Peyer's patch (tissue), 4 donors: ENCODE measurements around the gene LTBP3. TPM values are rescaled to one million over a fixed set of nuclear protein-coding genes. Genes with fewer than 3 reads are reported as not detected.

ENCODE experiments used
- DNase-seq, 3 donors: peaks; one replicate each; pipeline ENCODE4 v3.0.0-alpha.2; 2017 to 2019
- H3K27ac ChIP-seq, 4 donors: fragments of 200-600 bp; sonication (generic); one replicate each; pipeline ENCODE4 v1.5.1; 2016 to 2019
- H3K27me3 ChIP-seq, 2 donors: fragments of 200-600 bp; sonication (generic); one replicate each; pipeline ENCODE4 v1.5.1; 2019
- H3K36me3 ChIP-seq, 3 donors: fragments of 200-600 bp; sonication (generic); one replicate each; pipeline ENCODE4 v1.5.1; 2016 to 2019
- H3K4me1 ChIP-seq, 4 donors: fragments of 200-600 bp; sonication (generic); one replicate each; pipeline ENCODE4 v1.5.1; 2016 to 2019
- H3K4me3 ChIP-seq, 4 donors: fragments of 200-600 bp; sonication (generic); 1 replicate in 3 of 4; 2 replicates in 1 of 4; pipeline ENCODE4 v1.5.1; 2016 to 2019; ENCODE audit warnings: mild to moderate bottlenecking in 1 of 4
- H3K9me3 ChIP-seq, 4 donors: fragments of 200-600 bp; sonication (generic); one replicate each; pipeline ENCODE4 v1.5.1; 2016 to 2019; ENCODE audit warnings: mild to moderate bottlenecking in 1 of 4
- POLR2A ChIP-seq, 2 donors: fragments of 450-650 bp; IDR thresholded peaks; one replicate each; pipeline ENCODE4 v1.5.1; 2017; ENCODE audit warnings: antibody characterized with exemption in 2 of 2, mild to moderate bottlenecking in 2 of 2, moderate library complexity in 2 of 2
- total RNA-seq, 4 donors: library from RNA; depleted of rRNA; stranded (reverse); fragments of >200 nt; gene quantifications; one replicate each; pipeline ENCODE4 v1.1.0, GENCODE V29; 2016
- TF ChIP-seq, protein P1 (sequence below), 6 experiments: fragments of 450-650 bp in 4 of 6; fragments of 200-600 bp in 2 of 6; sonication (generic) in 1 of 6; IDR thresholded peaks; one replicate each; pipeline ENCODE4 v1.5.1; 2017 to 2019; ENCODE audit warnings: antibody characterized with exemption in 6 of 6, mild to moderate bottlenecking in 3 of 6, moderate library complexity in 1 of 6

The LTBP3 gene
- total RNA-seq, 4 donors from 2014 or later, result 42.0 to 150 (median 88.3) TPM

GRCh38 chr11:65504674-65505465 is 53.3 kb downstream of the LTBP3 start:
- TF ChIP-seq, protein P1, sequence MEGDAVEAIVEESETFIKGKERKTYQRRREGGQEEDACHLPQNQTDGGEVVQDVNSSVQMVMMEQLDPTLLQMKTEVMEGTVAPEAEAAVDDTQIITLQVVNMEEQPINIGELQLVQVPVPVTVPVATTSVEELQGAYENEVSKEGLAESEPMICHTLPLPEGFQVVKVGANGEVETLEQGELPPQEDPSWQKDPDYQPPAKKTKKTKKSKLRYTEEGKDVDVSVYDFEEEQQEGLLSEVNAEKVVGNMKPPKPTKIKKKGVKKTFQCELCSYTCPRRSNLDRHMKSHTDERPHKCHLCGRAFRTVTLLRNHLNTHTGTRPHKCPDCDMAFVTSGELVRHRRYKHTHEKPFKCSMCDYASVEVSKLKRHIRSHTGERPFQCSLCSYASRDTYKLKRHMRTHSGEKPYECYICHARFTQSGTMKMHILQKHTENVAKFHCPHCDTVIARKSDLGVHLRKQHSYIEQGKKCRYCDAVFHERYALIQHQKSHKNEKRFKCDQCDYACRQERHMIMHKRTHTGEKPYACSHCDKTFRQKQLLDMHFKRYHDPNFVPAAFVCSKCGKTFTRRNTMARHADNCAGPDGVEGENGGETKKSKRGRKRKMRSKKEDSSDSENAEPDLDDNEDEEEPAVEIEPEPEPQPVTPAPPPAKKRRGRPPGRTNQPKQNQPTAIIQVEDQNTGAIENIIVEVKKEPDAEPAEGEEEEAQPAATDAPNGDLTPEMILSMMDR (IDR thresholded peaks at IDR 0.05), result no peak
- peak in 1 of 2 donors; percentile 19 for TF ChIP-seq POLR2A (IDR thresholded peaks at IDR 0.05)
- peaks cover 0 to 40% (median 29%) of the 10 kb centered on the region in 4 donors for H3K4me1 ChIP-seq
- peak in 1 of 3 donors; percentile 36 for DNase-seq
- H3K27ac ChIP-seq, result peak overlapping the region; percentile 72 to 99 (median 94)
- H3K27me3 ChIP-seq, result no peaks in the 10 kb centered on the region
- H3K4me3 ChIP-seq, result peak overlapping the region; percentile 67 to 84 (median 80)
- no peaks in the 10 kb centered on the region for H3K9me3 ChIP-seq
- H3K36me3 ChIP-seq, result peaks cover 0 to 59% (median 0%) of the 10 kb centered on the region in 3 donors

GRCh38 chr11:65503949-65504673 is 54.0 kb downstream of the LTBP3 start:
- DNase-seq, result peak in 1 of 3 donors; percentile 35
- H3K9me3 ChIP-seq, result no peaks in the 10 kb centered on the region
- H3K4me1 ChIP-seq, result peaks cover 0 to 37% (median 29%) of the 10 kb centered on the region in 4 donors
- H3K36me3 ChIP-seq, result peaks cover 0 to 59% (median 0%) of the 10 kb centered on the region in 3 donors
- H3K4me3 ChIP-seq, result peak overlapping the region; percentile 67 to 84 (median 80)
- H3K27ac ChIP-seq, result peak overlapping the region; percentile 91 to 99 (median 98)
- H3K27me3 ChIP-seq, result no peaks in the 10 kb centered on the region
- peak; percentile 6 to 67 for TF ChIP-seq POLR2A (IDR thresholded peaks at IDR 0.05)
- TF ChIP-seq, protein P1 (IDR thresholded peaks at IDR 0.05), result no peak

DNA sequence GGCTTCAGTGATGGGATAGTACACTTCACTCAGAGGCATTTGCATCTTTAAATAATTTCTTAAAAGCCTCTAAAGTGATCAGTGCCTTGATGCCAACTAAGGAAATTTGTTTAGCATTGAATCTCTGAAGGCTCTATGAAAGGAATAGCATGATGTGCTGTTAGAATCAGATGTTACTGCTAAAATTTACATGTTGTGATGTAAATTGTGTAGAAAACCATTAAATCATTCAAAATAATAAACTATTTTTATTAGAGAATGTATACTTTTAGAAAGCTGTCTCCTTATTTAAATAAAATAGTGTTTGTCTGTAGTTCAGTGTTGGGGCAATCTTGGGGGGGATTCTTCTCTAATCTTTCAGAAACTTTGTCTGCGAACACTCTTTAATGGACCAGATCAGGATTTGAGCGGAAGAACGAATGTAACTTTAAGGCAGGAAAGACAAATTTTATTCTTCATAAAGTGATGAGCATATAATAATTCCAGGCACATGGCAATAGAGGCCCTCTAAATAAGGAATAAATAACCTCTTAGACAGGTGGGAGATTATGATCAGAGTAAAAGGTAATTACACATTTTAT is 54.7 kb downstream of the LTBP3 start:
- TF ChIP-seq, protein P1 (IDR thresholded peaks at IDR 0.05), result no peak
- no peak for TF ChIP-seq POLR2A (IDR thresholded peaks at IDR 0.05)
- peaks cover 0 to 59% (median 0%) of the 10 kb centered on the region in 3 donors for H3K36me3 ChIP-seq
- H3K27ac ChIP-seq, result peak overlapping the region; percentile 91 to 99 (median 98)
- no peak for DNase-seq
- H3K9me3 ChIP-seq, result no peaks in the 10 kb centered on the region
- peaks cover 0 to 37% (median 29%) of the 10 kb centered on the region in 4 donors for H3K4me1 ChIP-seq
- peak overlapping the region; percentile 67 to 84 (median 80) for H3K4me3 ChIP-seq
- H3K27me3 ChIP-seq, result no peaks in the 10 kb centered on the region

GRCh38 chr11:65502555-65503367 is 55.4 kb downstream of the LTBP3 start:
- TF ChIP-seq, protein P1 (IDR thresholded peaks at IDR 0.05), result no peak
- TF ChIP-seq POLR2A (IDR thresholded peaks at IDR 0.05), result peak; percentile 38 to 50
- Histone ChIP-seq H3K27ac (peak overlapping the region; percentile 91 to 99 (median 98)), H3K4me3 (peak overlapping the region; percentile 67 to 84 (median 80)), H3K36me3 (peaks cover 0 to 59% (median 0%) of the 10 kb centered on the region in 3 donors), H3K27me3 (no peaks in the 10 kb centered on the region), H3K4me1 (peaks cover 0 to 35% (median 29%) of the 10 kb centered on the region in 4 donors), H3K9me3 (no peaks in the 10 kb centered on the region)
- DNase-seq, result peak in 1 of 3 donors; percentile 45

GRCh38 chr11:65502274-65502554 is 55.9 kb downstream of the LTBP3 start:
- no peak for DNase-seq
- TF ChIP-seq, protein P1 (IDR thresholded peaks at IDR 0.05), result no peak
- no peak for TF ChIP-seq POLR2A (IDR thresholded peaks at IDR 0.05)
- peaks cover 0 to 59% (median 0%) of the 10 kb centered on the region in 3 donors for H3K36me3 ChIP-seq
- no peaks in the 10 kb centered on the region for H3K27me3 ChIP-seq
- peak overlapping the region; percentile 67 to 84 (median 80) for H3K4me3 ChIP-seq
- no peaks in the 10 kb centered on the region for H3K9me3 ChIP-seq
- H3K27ac ChIP-seq, result peak overlapping the region; percentile 94 to 99 (median 98)
- H3K4me1 ChIP-seq, result peaks cover 0 to 31% (median 25%) of the 10 kb centered on the region in 4 donors
